Measurements from ENCODE around the gene GNB3.

GNB3 gene

DNA sequence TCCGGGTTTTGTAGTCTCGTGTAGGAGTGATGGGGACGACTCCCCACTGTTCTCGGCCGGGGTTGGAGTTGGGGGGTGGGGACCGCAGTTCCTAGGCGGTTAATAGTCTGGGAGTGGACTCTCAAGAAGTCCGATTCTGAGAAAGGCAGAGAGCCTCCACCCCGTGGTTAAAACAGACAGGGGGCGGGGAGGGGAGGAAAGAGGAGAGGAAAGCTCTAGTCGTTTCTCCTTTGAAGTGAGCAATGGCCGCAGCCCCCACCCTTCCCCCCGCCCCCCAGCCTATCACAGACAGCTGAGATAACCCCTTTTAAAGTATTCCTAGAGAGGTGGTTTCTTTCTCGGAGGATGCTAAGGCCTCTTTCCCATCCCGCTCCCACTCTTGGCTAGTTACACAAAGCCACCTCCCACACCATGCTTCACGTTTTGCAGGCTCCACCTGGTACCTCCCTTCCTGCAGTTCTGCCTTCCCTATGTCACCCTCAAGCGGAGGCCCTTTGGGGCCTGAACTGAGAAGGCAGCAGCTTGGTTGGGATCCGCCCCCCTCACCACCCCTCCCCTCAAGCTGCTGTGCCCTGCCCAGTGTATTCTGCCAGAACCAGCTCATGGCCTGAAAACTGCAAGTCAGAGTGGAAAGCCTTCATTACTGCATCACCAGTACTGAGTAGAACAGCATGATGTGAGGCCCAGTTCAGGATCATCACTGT is 12.1 kb downstream of the GNB3 start:
- peak overlapping the region; percentile 69 for H3K9ac ChIP-seq
- no peaks in the 10 kb centered on the region for H3K27me3 ChIP-seq (ENCODE audit: insufficient read depth, low read depth)
- no peak overlapping the region for H3K4me3 ChIP-seq (IDR thresholded peaks at IDR 0.05; ENCODE audit: insufficient read depth, low read depth, low read length)
- H3K36me3 ChIP-seq (ENCODE audit: insufficient read depth): 0 out of 2 replicates have a peak, but pooled peaks cover 7% of the 10 kb centered on the region
- peak overlapping the region; percentile 60; the same call in 1 of the 2 replicates for H3K4me2 ChIP-seq
- peak overlapping the region; percentile 41; the same call in 1 of the 2 replicates for H2AFZ ChIP-seq (ENCODE audit: low read depth)
- TF ChIP-seq, protein P1, sequence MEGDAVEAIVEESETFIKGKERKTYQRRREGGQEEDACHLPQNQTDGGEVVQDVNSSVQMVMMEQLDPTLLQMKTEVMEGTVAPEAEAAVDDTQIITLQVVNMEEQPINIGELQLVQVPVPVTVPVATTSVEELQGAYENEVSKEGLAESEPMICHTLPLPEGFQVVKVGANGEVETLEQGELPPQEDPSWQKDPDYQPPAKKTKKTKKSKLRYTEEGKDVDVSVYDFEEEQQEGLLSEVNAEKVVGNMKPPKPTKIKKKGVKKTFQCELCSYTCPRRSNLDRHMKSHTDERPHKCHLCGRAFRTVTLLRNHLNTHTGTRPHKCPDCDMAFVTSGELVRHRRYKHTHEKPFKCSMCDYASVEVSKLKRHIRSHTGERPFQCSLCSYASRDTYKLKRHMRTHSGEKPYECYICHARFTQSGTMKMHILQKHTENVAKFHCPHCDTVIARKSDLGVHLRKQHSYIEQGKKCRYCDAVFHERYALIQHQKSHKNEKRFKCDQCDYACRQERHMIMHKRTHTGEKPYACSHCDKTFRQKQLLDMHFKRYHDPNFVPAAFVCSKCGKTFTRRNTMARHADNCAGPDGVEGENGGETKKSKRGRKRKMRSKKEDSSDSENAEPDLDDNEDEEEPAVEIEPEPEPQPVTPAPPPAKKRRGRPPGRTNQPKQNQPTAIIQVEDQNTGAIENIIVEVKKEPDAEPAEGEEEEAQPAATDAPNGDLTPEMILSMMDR (conservative IDR thresholded peaks at IDR 0.05; ENCODE audit: low read depth, low read length): no peak
- peaks cover 40% of the 10 kb centered on the region for H3K79me2 ChIP-seq (ENCODE audit: insufficient read depth, low read depth)
- peaks cover 29% of the 10 kb centered on the region for H3K4me1 ChIP-seq (ENCODE audit: low read depth, poor library complexity, severe bottlenecking)
- no peaks in the 10 kb centered on the region for H4K20me1 ChIP-seq (ENCODE audit: insufficient read depth)
- peak overlapping the region; percentile 87 for H3K27ac ChIP-seq

DNA sequence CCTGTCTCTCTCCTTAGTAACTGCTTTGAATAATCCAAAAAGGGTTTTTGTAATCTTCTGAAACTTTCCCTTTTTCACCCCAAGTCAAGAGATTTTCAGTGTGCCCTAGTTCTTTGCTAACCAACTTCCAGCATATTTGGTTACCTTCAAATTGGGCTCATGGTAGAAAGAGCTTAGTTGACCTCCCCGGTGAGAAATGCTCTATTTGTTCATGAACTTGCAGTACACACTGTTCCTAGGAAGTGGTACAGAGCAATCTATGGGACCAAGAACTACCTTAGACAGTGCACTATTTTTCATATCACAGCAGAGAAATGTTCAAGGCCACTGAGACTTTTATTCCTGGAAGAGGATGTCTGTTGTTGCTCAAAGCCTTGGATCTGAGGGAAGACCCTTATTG is 12.9 kb downstream of the GNB3 start:
- peaks cover 40% of the 10 kb centered on the region for H3K79me2 ChIP-seq (ENCODE audit: insufficient read depth, low read depth)
- TF ChIP-seq, protein P1 (conservative IDR thresholded peaks at IDR 0.05; ENCODE audit: low read depth, low read length): no peak
- H3K4me3 ChIP-seq (IDR thresholded peaks at IDR 0.05; ENCODE audit: insufficient read depth, low read depth, low read length): no peak overlapping the region
- H3K27me3 ChIP-seq (ENCODE audit: insufficient read depth, low read depth): no peaks in the 10 kb centered on the region
- no peaks in the 10 kb centered on the region for H4K20me1 ChIP-seq (ENCODE audit: insufficient read depth)
- H2AFZ ChIP-seq (ENCODE audit: low read depth): no peak overlapping the region
- H3K4me2 ChIP-seq: peak overlapping the region; percentile 60
- peak overlapping the region; percentile 87 for H3K27ac ChIP-seq
- H3K4me1 ChIP-seq (ENCODE audit: low read depth, poor library complexity, severe bottlenecking): peaks cover 29% of the 10 kb centered on the region
- H3K36me3 ChIP-seq (ENCODE audit: insufficient read depth): 0 out of 2 replicates have a peak, but pooled peaks cover 7% of the 10 kb centered on the region
- peak overlapping the region; percentile 69; the same call in 1 of the 2 replicates for H3K9ac ChIP-seq

DNA sequence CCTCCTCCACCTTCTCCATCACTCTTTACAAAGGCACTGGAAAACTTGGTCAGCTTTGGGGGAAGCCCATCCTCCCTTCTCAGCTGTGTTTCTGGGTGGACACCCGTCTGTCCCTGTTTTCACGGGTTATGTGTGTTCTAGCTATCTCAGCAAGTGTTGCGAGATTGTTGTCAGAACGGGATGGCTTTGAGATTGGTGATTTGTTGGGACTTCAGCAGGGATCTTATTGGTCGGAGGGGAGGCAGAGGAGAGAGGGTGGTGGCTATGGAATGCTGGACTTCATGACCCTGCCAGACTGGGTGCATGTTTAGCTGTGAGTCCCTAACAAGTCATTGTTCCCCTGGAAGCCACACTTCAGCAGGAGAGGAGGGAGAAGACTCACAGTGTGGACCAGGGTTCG is 13.3 kb downstream of the GNB3 start:
- peaks cover 40% of the 10 kb centered on the region for H3K79me2 ChIP-seq (ENCODE audit: insufficient read depth, low read depth)
- H2AFZ ChIP-seq (ENCODE audit: low read depth): no peak overlapping the region
- peak overlapping the region; percentile 87 for H3K27ac ChIP-seq
- H3K36me3 ChIP-seq (ENCODE audit: insufficient read depth): 0 out of 2 replicates have a peak, but pooled peaks cover 7% of the 10 kb centered on the region
- TF ChIP-seq, protein P1 (conservative IDR thresholded peaks at IDR 0.05; ENCODE audit: low read depth, low read length): no peak
- peaks cover 29% of the 10 kb centered on the region for H3K4me1 ChIP-seq (ENCODE audit: low read depth, poor library complexity, severe bottlenecking)
- H4K20me1 ChIP-seq (ENCODE audit: insufficient read depth): no peaks in the 10 kb centered on the region
- no peak overlapping the region for H3K4me3 ChIP-seq (IDR thresholded peaks at IDR 0.05; ENCODE audit: insufficient read depth, low read depth, low read length)
- peak overlapping the region; percentile 69; the same call in 1 of the 2 replicates for H3K9ac ChIP-seq
- peak overlapping the region; percentile 60 for H3K4me2 ChIP-seq
- H3K27me3 ChIP-seq (ENCODE audit: insufficient read depth, low read depth): no peaks in the 10 kb centered on the region

DNA sequence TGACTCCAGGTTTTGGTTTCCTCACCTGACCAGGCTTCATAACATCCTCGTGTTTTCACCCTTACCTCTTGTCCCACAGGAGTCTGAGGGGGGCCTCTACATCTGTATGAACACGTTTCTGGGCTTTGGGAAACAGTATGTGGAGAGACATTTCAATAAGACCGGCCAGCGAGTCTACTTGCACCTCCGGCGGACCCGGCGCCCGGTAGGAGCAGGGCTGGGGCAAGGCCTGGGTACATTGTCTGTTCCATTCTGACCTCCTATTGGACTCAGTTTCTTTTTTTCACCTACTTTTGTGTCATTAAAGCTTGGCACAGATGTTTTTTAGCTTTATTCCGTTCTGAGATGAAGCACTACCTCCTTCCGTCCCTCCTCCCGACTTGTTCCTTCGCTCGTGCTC is 14.6 kb downstream of the GNB3 start:
- no peak overlapping the region; the same call in 1 of the 2 replicates for H3K4me2 ChIP-seq
- H3K27ac ChIP-seq: no peak overlapping the region
- no peak overlapping the region for H2AFZ ChIP-seq (ENCODE audit: low read depth)
- TF ChIP-seq, protein P1 (conservative IDR thresholded peaks at IDR 0.05; ENCODE audit: low read depth, low read length): no peak
- H3K27me3 ChIP-seq (ENCODE audit: insufficient read depth, low read depth): no peaks in the 10 kb centered on the region
- H4K20me1 ChIP-seq (ENCODE audit: insufficient read depth): no peaks in the 10 kb centered on the region
- peaks cover 29% of the 10 kb centered on the region for H3K79me2 ChIP-seq (ENCODE audit: insufficient read depth, low read depth)
- no peak overlapping the region for H3K9ac ChIP-seq
- H3K36me3 ChIP-seq (ENCODE audit: insufficient read depth): peaks cover 7% of the 10 kb centered on the region; the same call in 1 of the 2 replicates
- H3K4me1 ChIP-seq (ENCODE audit: low read depth, poor library complexity, severe bottlenecking): peaks cover 18% of the 10 kb centered on the region
- no peak overlapping the region for H3K4me3 ChIP-seq (IDR thresholded peaks at IDR 0.05; ENCODE audit: insufficient read depth, low read depth, low read length)
